Transverse colon (tissue), 4 donors: ENCODE measurements around the gene ZNF33B. TPM values are rescaled to one million over a fixed set of nuclear protein-coding genes. Genes with fewer than 3 reads are reported as not detected.

Source experiments
- DNase-seq: peaks from one replicate; pipeline ENCODE4 v3.0.0-alpha.2; 2019
- H3K27ac ChIP-seq, 4 donors: fragments of 200-600 bp; sonication (generic); 2 replicates each; pipeline ENCODE4 v1.5.1; 2016 to 2018; ENCODE audit warnings: inconsistent platforms in 4 of 4
- H3K27me3 ChIP-seq: fragments of 200-600 bp; sonication (generic); 2 replicates; pipeline ENCODE4 v1.5.1; 2017; ENCODE audit warnings: inconsistent platforms
- H3K36me3 ChIP-seq, 4 donors: fragments of 200-600 bp; sonication (generic); 2 replicates each; pipeline ENCODE4 v1.5.1; 2017 to 2019; ENCODE audit warnings: inconsistent platforms in 4 of 4
- H3K4me1 ChIP-seq, 4 donors: fragments of 200-600 bp; sonication (generic); 2 replicates each; pipeline ENCODE4 v1.5.1; 2017 to 2020; ENCODE audit warnings: inconsistent platforms in 4 of 4
- H3K4me3 ChIP-seq, 4 donors: fragments of 200-600 bp; sonication (generic); 1 replicate in 1 of 4; 2 replicates in 3 of 4; pipeline versions ENCODE4 v1.5.1 to v1.6.1; 2017 to 2019; ENCODE audit warnings: inconsistent platforms in 4 of 4
- H3K9me3 ChIP-seq, 2 donors: fragments of 200-600 bp; sonication (generic); 2 replicates each; pipeline ENCODE4 v1.5.1; 2017 to 2019; ENCODE audit warnings: inconsistent platforms in 2 of 2
- EP300 ChIP-seq: sonication (generic); formaldehyde crosslinking; IDR thresholded peaks from one replicate; pipeline ENCODE4 v1.6.1; 2017; ENCODE audit warnings: antibody characterized with exemption, low read depth
- POLR2A ChIP-seq: fragments of 450-650 bp; IDR thresholded peaks from one replicate; pipeline ENCODE4 v1.6.1; 2016; ENCODE audit warnings: antibody characterized with exemption, mild to moderate bottlenecking, moderate library complexity
- POLR2AphosphoS5 ChIP-seq, 3 donors: sonication (generic); formaldehyde crosslinking; IDR thresholded peaks; one replicate each; pipeline ENCODE4 v1.6.1; 2016; ENCODE audit warnings: antibody characterized with exemption in 3 of 3
- WGBS, 2 donors: methylation state at CpG; one replicate each; pipeline ENCODE4 v1.1.5; 2018; ENCODE audit warnings: low coverage in 1 of 2; 5-methylcytosine and 5-hydroxymethylcytosine counted together
- in situ Hi-C, 4 donors: fragments of 200-750 bp; cut with MboI; loops; one replicate each; pipeline versions ENCODE4 v1.15.0 to v1.15.1; 2017; ENCODE audit warnings: low sequenced_read_pairs in 3 of 4, low pct_ligation_motif_present in 1 of 4, low pct_unique_long_range_greater_than_20kb in 1 of 4
- intact Hi-C: fragments of 100-400 bp; cut with DNase I; formaldehyde crosslinking; loops from one replicate; pipeline ENCODE4 v1.15.1; 2023; ENCODE audit warnings: low total_unique reads
- small RNA-seq, 4 donors: library from RNA; depleted of rRNA; stranded (forward); fragments of <200 nt; gene quantifications; one replicate each; pipeline ENCODE3, GENCODE V24; 2016
- total RNA-seq, 4 donors: library from RNA; depleted of rRNA; stranded (reverse); fragments of >200 nt; gene quantifications; one replicate each; pipeline ENCODE4 v1.1.0, GENCODE V29; 2016
- TF ChIP-seq, protein P1 (sequence below), 5 experiments: fragments of 200-600 bp in 3 of 5; fragments of 450-650 bp in 2 of 5; sonication (generic) in 3 of 5; IDR thresholded peaks; 1 replicate in 2 of 5; 2 replicates in 3 of 5; pipeline ENCODE4 v1.5.1; 2016 to 2017; ENCODE audit warnings: antibody characterized with exemption in 5 of 5, inconsistent platforms in 3 of 5, mild to moderate bottlenecking in 2 of 5, moderate library complexity in 1 of 5

ZNF33B gene
- total RNA-seq, 4 donors from 2014 or later = 4.1 to 20.3 (median 12.9) TPM

DNA sequence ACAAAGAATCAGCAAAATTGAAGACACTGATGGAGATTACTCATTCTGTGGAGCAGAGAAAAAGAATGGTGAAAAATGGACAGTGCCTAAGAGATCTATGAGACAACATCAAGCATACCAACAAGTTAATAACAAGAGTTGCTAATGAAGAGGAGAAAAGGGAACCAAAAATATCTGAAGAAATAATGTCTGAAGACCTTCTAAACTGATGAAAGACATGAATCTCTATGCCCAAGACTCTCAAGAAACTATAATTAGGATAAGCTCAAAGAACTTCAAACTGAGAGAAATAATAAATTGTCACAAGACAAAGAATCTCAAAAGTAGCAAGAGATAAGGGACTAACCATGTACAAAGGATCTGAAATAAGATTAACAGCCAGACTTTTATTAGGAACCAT is 93.4 kb downstream of the ZNF33B start:
- DNase-seq = no peak
- Histone ChIP-seq H3K36me3 (peaks cover 0 to 25% (median 4%) of the 10 kb centered on the region in 4 donors), H3K9me3 (peaks cover 48 to 51% of the 10 kb centered on the region in 2 donors), H3K27ac (no peak overlapping the region), H3K4me3 (no peak overlapping the region), H3K27me3 (no peaks in the 10 kb centered on the region), H3K4me1 (no peaks in the 10 kb centered on the region)
- in situ Hi-C loops (no loop called here), intact Hi-C loops (no loop called here)
- TF ChIP-seq EP300 (no peak), POLR2AphosphoS5 (IDR thresholded peaks at IDR 0.05) (no peak), POLR2A (no peak)
- TF ChIP-seq, protein P1, sequence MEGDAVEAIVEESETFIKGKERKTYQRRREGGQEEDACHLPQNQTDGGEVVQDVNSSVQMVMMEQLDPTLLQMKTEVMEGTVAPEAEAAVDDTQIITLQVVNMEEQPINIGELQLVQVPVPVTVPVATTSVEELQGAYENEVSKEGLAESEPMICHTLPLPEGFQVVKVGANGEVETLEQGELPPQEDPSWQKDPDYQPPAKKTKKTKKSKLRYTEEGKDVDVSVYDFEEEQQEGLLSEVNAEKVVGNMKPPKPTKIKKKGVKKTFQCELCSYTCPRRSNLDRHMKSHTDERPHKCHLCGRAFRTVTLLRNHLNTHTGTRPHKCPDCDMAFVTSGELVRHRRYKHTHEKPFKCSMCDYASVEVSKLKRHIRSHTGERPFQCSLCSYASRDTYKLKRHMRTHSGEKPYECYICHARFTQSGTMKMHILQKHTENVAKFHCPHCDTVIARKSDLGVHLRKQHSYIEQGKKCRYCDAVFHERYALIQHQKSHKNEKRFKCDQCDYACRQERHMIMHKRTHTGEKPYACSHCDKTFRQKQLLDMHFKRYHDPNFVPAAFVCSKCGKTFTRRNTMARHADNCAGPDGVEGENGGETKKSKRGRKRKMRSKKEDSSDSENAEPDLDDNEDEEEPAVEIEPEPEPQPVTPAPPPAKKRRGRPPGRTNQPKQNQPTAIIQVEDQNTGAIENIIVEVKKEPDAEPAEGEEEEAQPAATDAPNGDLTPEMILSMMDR (IDR thresholded peaks at IDR 0.05) = no peak

GRCh38 chr10:42543840-42544372 is 94.5 kb downstream of the ZNF33B start:
- TF ChIP-seq EP300 = no peak
- TF ChIP-seq, protein P1 (IDR thresholded peaks at IDR 0.05) = no peak
- no peak for TF ChIP-seq POLR2A
- TF ChIP-seq POLR2AphosphoS5 (IDR thresholded peaks at IDR 0.05) = no peak
- H3K9me3 ChIP-seq = peaks cover 52 to 61% of the 10 kb centered on the region in 2 donors
- peaks cover 0 to 35% (median 12%) of the 10 kb centered on the region in 4 donors for H3K36me3 ChIP-seq
- H3K4me3 ChIP-seq = no peak overlapping the region
- no peaks in the 10 kb centered on the region for H3K4me1 ChIP-seq
- in situ Hi-C loops (no loop called here), intact Hi-C loops (no loop called here)
- H3K27me3 ChIP-seq = no peaks in the 10 kb centered on the region
- no peak for DNase-seq
- WGBS, 2 donors = 87 to 89% methylated on average over 5 of the region's 5 CpGs
- no peak overlapping the region for H3K27ac ChIP-seq

Small RNAs within 50 kb of the gene (small RNA-seq; reads per million reads assigned to genes)
- 0 reads per million in 4 donors for gene AL022345.1
- gene AL022345.2 = 0 reads per million in 4 donors
- gene AL022345.3 = 0 reads per million in 4 donors
- 0 reads per million in 4 donors for gene FXYD6P1
- gene RNU6-1170P = 0 reads per million in 4 donors

Other genes starting within 250 kb of the ZNF33B start
- gene BMS1, start 144.2 kb upstream of the ZNF33B start, total RNA-seq = 10 to 100 TPM in 2 of 4 donors, 1 to 10 TPM in 2; 6.8 to 12.2 (median 9.9) TPM